ENCODE results near the gene UBR3.

UBR3 gene

GRCh38 chr2:170106102-170106840, 279.0 kb downstream of the UBR3 start:
- no peak overlapping the region for H3K27ac ChIP-seq (ENCODE audit: low read length)
- no peak overlapping the region for H3K9ac ChIP-seq (ENCODE audit: low read length)
- no peak overlapping the region for H3K4me2 ChIP-seq (ENCODE audit: low read depth, low read length)
- H3K9me3 ChIP-seq (replicated peaks; ENCODE audit: insufficient read depth, low read length): no peaks in the 10 kb centered on the region
- H3K9me2 ChIP-seq (replicated peaks; ENCODE audit: insufficient read depth, low read length): no peaks in the 10 kb centered on the region
- no peaks in the 10 kb centered on the region for H3K36me3 ChIP-seq (replicated peaks; ENCODE audit: insufficient read depth, low read length)
- no peaks in the 10 kb centered on the region for H3K79me2 ChIP-seq (ENCODE audit: low read length)
- no peak overlapping the region for H2AFZ ChIP-seq (ENCODE audit: low read length)
- no peak overlapping the region for H3K4me3 ChIP-seq (ENCODE audit: low read length)
- H3K4me1 ChIP-seq (ENCODE audit: low read length): no peaks in the 10 kb centered on the region
- no peak for TF ChIP-seq EZH2phosphoT487 (IDR thresholded peaks at IDR 0.05; ENCODE audit: low read length)
- TF ChIP-seq CTCF (IDR thresholded peaks at IDR 0.05; ENCODE audit: low read length): no peak
- no peak for TF ChIP-seq EZH2 (optimal IDR thresholded peaks at IDR 0.05; ENCODE audit: low read depth, low read length)
- H3F3A ChIP-seq (ENCODE audit: insufficient read depth, low read length): no peaks in the 10 kb centered on the region
- no peaks in the 10 kb centered on the region for H3K27me3 ChIP-seq (replicated peaks; ENCODE audit: insufficient read depth, low read length)
- no peak for DNase-seq
- H4K20me1 ChIP-seq (ENCODE audit: insufficient read depth, low read length): no peaks in the 10 kb centered on the region

- no peaks in the 10 kb centered on the region for H3K4me1 ChIP-seq (ENCODE audit: low read length)
- no peak for DNase-seq
- H4K20me1 ChIP-seq (ENCODE audit: insufficient read depth, low read length): no peaks in the 10 kb centered on the region
- no peak overlapping the region for H3K9ac ChIP-seq (ENCODE audit: low read length)
- H3K27me3 ChIP-seq (replicated peaks; ENCODE audit: insufficient read depth, low read length): no peaks in the 10 kb centered on the region
- H3K36me3 ChIP-seq (replicated peaks; ENCODE audit: insufficient read depth, low read length): no peaks in the 10 kb centered on the region
- no peak overlapping the region for H3K4me3 ChIP-seq (ENCODE audit: low read length)
- TF ChIP-seq EZH2phosphoT487 (IDR thresholded peaks at IDR 0.05; ENCODE audit: low read length) (no peak), EZH2 (optimal IDR thresholded peaks at IDR 0.05; ENCODE audit: low read depth, low read length) (no peak), CTCF (IDR thresholded peaks at IDR 0.05; ENCODE audit: low read length) (no peak)
- no peaks in the 10 kb centered on the region for H3K9me2 ChIP-seq (replicated peaks; ENCODE audit: insufficient read depth, low read length)
- H2AFZ ChIP-seq (ENCODE audit: low read length): no peak overlapping the region
- H3K4me2 ChIP-seq (ENCODE audit: low read depth, low read length): no peak overlapping the region
- H3K27ac ChIP-seq (ENCODE audit: low read length): no peak overlapping the region
- no peaks in the 10 kb centered on the region for H3F3A ChIP-seq (ENCODE audit: insufficient read depth, low read length)
- H3K79me2 ChIP-seq (ENCODE audit: low read length): no peaks in the 10 kb centered on the region
- no peaks in the 10 kb centered on the region for H3K9me3 ChIP-seq (replicated peaks; ENCODE audit: insufficient read depth, low read length)
Measured at GRCh38 chr2:170113168-170113894, 286.1 kb downstream of the UBR3 start.

GRCh38 chr2:170115501-170116229, 288.4 kb downstream of the UBR3 start:
- no peak for TF ChIP-seq EZH2 (optimal IDR thresholded peaks at IDR 0.05; ENCODE audit: low read depth, low read length)
- no peak for TF ChIP-seq EZH2phosphoT487 (IDR thresholded peaks at IDR 0.05; ENCODE audit: low read length)
- TF ChIP-seq CTCF (IDR thresholded peaks at IDR 0.05; ENCODE audit: low read length): no peak
- Histone ChIP-seq H3K36me3 (replicated peaks; ENCODE audit: insufficient read depth, low read length) (no peaks in the 10 kb centered on the region), H3K79me2 (ENCODE audit: low read length) (no peaks in the 10 kb centered on the region), H4K20me1 (ENCODE audit: insufficient read depth, low read length) (no peaks in the 10 kb centered on the region), H3K27ac (ENCODE audit: low read length) (no peak overlapping the region), H3K9ac (ENCODE audit: low read length) (no peak overlapping the region), H3K27me3 (replicated peaks; ENCODE audit: insufficient read depth, low read length) (no peaks in the 10 kb centered on the region), H3F3A (ENCODE audit: insufficient read depth, low read length) (no peaks in the 10 kb centered on the region), H3K4me2 (ENCODE audit: low read depth, low read length) (no peak overlapping the region), H3K4me3 (ENCODE audit: low read length) (no peak overlapping the region), H3K4me1 (ENCODE audit: low read length) (no peaks in the 10 kb centered on the region), H2AFZ (ENCODE audit: low read length) (no peak overlapping the region), H3K9me2 (replicated peaks; ENCODE audit: insufficient read depth, low read length) (no peaks in the 10 kb centered on the region), H3K9me3 (replicated peaks; ENCODE audit: insufficient read depth, low read length) (no peaks in the 10 kb centered on the region)
- no peak for DNase-seq

Data from MM.1S (cell line).